Measurements from ENCODE around the gene ZIC3.

DNA sequence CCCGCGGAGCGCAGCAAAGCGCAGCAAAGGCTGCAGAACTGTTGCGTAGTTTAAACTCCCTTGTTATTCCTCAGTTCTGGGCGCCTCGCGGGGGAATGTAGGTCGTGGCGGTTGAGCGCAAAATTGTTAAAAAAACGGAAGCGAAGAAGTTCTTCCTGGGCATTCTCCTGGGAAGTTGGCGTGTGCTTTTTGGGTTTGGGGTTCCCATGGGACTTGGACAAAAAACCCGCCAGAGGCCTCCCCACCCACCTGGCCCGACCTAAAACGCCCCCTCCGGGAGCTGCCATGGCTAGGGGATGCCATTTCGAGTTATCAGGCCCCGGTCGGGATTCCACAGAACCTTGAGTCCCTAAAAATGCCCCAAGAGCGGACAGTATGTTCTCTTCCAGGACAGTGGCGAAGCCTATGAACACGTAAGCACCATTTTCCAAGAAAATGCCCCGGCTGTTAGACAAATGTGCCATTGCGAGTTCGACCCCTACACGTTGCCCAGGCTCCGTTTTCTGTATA is 8.9 kb downstream of the ZIC3 start:
- TF ChIP-seq, protein P1, sequence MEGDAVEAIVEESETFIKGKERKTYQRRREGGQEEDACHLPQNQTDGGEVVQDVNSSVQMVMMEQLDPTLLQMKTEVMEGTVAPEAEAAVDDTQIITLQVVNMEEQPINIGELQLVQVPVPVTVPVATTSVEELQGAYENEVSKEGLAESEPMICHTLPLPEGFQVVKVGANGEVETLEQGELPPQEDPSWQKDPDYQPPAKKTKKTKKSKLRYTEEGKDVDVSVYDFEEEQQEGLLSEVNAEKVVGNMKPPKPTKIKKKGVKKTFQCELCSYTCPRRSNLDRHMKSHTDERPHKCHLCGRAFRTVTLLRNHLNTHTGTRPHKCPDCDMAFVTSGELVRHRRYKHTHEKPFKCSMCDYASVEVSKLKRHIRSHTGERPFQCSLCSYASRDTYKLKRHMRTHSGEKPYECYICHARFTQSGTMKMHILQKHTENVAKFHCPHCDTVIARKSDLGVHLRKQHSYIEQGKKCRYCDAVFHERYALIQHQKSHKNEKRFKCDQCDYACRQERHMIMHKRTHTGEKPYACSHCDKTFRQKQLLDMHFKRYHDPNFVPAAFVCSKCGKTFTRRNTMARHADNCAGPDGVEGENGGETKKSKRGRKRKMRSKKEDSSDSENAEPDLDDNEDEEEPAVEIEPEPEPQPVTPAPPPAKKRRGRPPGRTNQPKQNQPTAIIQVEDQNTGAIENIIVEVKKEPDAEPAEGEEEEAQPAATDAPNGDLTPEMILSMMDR (IDR thresholded peaks at IDR 0.05) = no peak
- TF ChIP-seq POLR2AphosphoS5 (IDR thresholded peaks at IDR 0.05) (no peak), POLR2A (IDR thresholded peaks at IDR 0.05; ENCODE audit: low read depth) (no peak)

Data from esophagus muscularis mucosa (tissue), 3 donors.